Left hindlimb (tissue), 1 donor: ENCODE data around the gene FSTL4.
"Not testable (repeated sequence)": the region's sequence is repeated elsewhere in the genome, so short reads cannot be mapped to it uniquely, and the experiment has no call there.

Experiments used
- DNase-seq: peaks from one replicate; pipeline ENCODE4 v3.0.0-alpha.2; 2018

The FSTL4 gene

GRCh38 chr5:133398646-133399101 is 213.7 kb downstream of the FSTL4 start:
- DNase-seq, result no peak

GRCh38 chr5:133397990-133398645 is 214.2 kb downstream of the FSTL4 start:
- DNase-seq, result no peak

GRCh38 chr5:133397348-133397747 is 215.0 kb downstream of the FSTL4 start:
- DNase-seq, result no peak

- DNase-seq, result no peak
These were observed 215.5 kb downstream of the FSTL4 start for GRCh38 chr5:133396814-133397213.

GRCh38 chr5:133396187-133396741 is 216.1 kb downstream of the FSTL4 start:
- peak; percentile 60 for DNase-seq

GRCh38 chr5:133395207-133395606 is 217.1 kb downstream of the FSTL4 start:
- not testable (repeated sequence) for DNase-seq

- DNase-seq, result not testable (repeated sequence)
These were observed 217.9 kb downstream of the FSTL4 start for GRCh38 chr5:133394477-133394817.

GRCh38 chr5:133393776-133394476 is 218.4 kb downstream of the FSTL4 start:
- DNase-seq, result no peak

- no peak for DNase-seq
These were observed 219.9 kb downstream of the FSTL4 start for GRCh38 chr5:133392448-133392847.

- no peak for DNase-seq
These were observed 220.8 kb downstream of the FSTL4 start for GRCh38 chr5:133391354-133392136.

- no peak for DNase-seq
These were observed 221.7 kb downstream of the FSTL4 start for GRCh38 chr5:133390416-133391353.

- no peak for DNase-seq
These were observed 223.2 kb downstream of the FSTL4 start for GRCh38 chr5:133389066-133389590.

GRCh38 chr5:133387621-133388020 is 224.7 kb downstream of the FSTL4 start:
- no peak for DNase-seq

- no peak for DNase-seq
These were observed 225.2 kb downstream of the FSTL4 start for GRCh38 chr5:133387091-133387490.

- DNase-seq, result no peak
These were observed 225.7 kb downstream of the FSTL4 start for GRCh38 chr5:133386662-133387061.

- DNase-seq, result no peak
These were observed 227.0 kb downstream of the FSTL4 start for GRCh38 chr5:133385346-133385745.

GRCh38 chr5:133384903-133385302 is 227.4 kb downstream of the FSTL4 start:
- no peak for DNase-seq

- DNase-seq, result no peak
These were observed 228.1 kb downstream of the FSTL4 start for GRCh38 chr5:133384120-133384855.

- DNase-seq, result no peak
These were observed 228.8 kb downstream of the FSTL4 start for GRCh38 chr5:133383580-133383939.

GRCh38 chr5:133382661-133383579 is 229.4 kb downstream of the FSTL4 start:
- DNase-seq, result no peak
